Liver (tissue), 9 donors: ENCODE results near the gene CDK5. TPM values are rescaled to one million over a fixed set of nuclear protein-coding genes. Genes with fewer than 3 reads are reported as not detected.

Source experiments
- DNase-seq: peaks from one replicate; pipeline ENCODE4 v3.0.0-alpha.2; 2017; ENCODE audit warnings: low spot score
- H3K27ac ChIP-seq, 2 donors: one replicate each; pipeline ENCODE4 v1.7.0; 2013; ENCODE audit warnings: inconsistent platforms in 2 of 2, low read length in 2 of 2, control low read depth in 1 of 2, low read depth in 1 of 2, mild to moderate bottlenecking in 1 of 2
- H3K27me3 ChIP-seq, 4 donors: one replicate each; pipeline versions ENCODE4 v1.6.1 to v1.7.0; 2013; ENCODE audit warnings: low read length in 3 of 4, inconsistent platforms in 1 of 4, mild to moderate bottlenecking in 1 of 4, moderate library complexity in 1 of 4; ENCODE audit not compliant: control insufficient read depth in 4 of 4, insufficient read depth in 4 of 4
- H3K36me3 ChIP-seq, 4 donors: one replicate each; pipeline versions ENCODE4 v1.6.1 to v1.7.0; 2013; ENCODE audit warnings: low read length in 3 of 4, mild to moderate bottlenecking in 3 of 4, low read depth in 1 of 4, moderate library complexity in 1 of 4; ENCODE audit not compliant: control insufficient read depth in 4 of 4, insufficient read depth in 3 of 4
- H3K4me1 ChIP-seq, 4 donors: one replicate each; pipeline versions ENCODE4 v1.6.1 to v1.7.0; 2013; ENCODE audit warnings: low read length in 3 of 4, mild to moderate bottlenecking in 3 of 4, moderate library complexity in 1 of 4; ENCODE audit not compliant: control insufficient read depth in 4 of 4, insufficient read depth in 4 of 4
- H3K4me3 ChIP-seq, 3 donors: one replicate each; pipeline versions ENCODE4 v1.6.1 to v1.7.0; 2013; ENCODE audit warnings: low read length in 3 of 3, control low read depth in 1 of 3, low read depth in 1 of 3, mild to moderate bottlenecking in 1 of 3
- H3K9ac ChIP-seq, 2 donors: one replicate each; pipeline ENCODE4 v1.7.0; 2013; ENCODE audit warnings: low read length in 2 of 2, mild to moderate bottlenecking in 2 of 2, moderate library complexity in 2 of 2, control low read depth in 1 of 2, low read depth in 1 of 2
- H3K9me3 ChIP-seq, 4 donors: one replicate each; pipeline versions ENCODE4 v1.6.1 to v1.7.0; 2013; ENCODE audit warnings: low read length in 3 of 4; ENCODE audit not compliant: control insufficient read depth in 4 of 4
- ATF3 ChIP-seq: IDR thresholded peaks from 2 replicates; pipeline ENCODE4 v1.6.1; 2016; ENCODE audit warnings: antibody characterized with exemption
- CTCF ChIP-seq: fragments of 150-350 bp; IDR thresholded peaks from 2 replicates; pipeline ENCODE4 v1.5.1; 2017; ENCODE audit warnings: improper control_type of control experiment, low read depth, low read length; ENCODE audit not compliant: missing input control
- EGR1 ChIP-seq, 2 donors: IDR thresholded peaks; 2 replicates each; pipeline ENCODE4 v1.6.1; 2016 to 2018; ENCODE audit warnings: antibody characterized with exemption in 2 of 2, low read depth in 2 of 2
- FOXA1 ChIP-seq: IDR thresholded peaks from 2 replicates; pipeline ENCODE4 v1.6.1; 2016; ENCODE audit warnings: antibody characterized with exemption
- FOXA2 ChIP-seq: IDR thresholded peaks from 2 replicates; pipeline ENCODE4 v1.6.1; 2016; ENCODE audit warnings: antibody characterized with exemption
- GABPA ChIP-seq, 2 donors: IDR thresholded peaks in 1 of 2; conservative IDR thresholded peaks in 1 of 2; 2 replicates each; pipeline ENCODE4 v1.6.1; 2016; ENCODE audit warnings: antibody characterized with exemption in 2 of 2, mild to moderate bottlenecking in 1 of 2, moderate library complexity in 1 of 2
- HNF4A ChIP-seq, 2 donors: conservative IDR thresholded peaks; 2 replicates each; pipeline ENCODE4 v1.6.1; 2016; ENCODE audit warnings: antibody characterized with exemption in 2 of 2, mild to moderate bottlenecking in 2 of 2
- HNF4G ChIP-seq: IDR thresholded peaks from 2 replicates; pipeline ENCODE4 v1.6.1; 2016; ENCODE audit warnings: antibody characterized with exemption
- JUND ChIP-seq, 2 donors: IDR thresholded peaks; 2 replicates each; pipeline ENCODE4 v1.6.1; 2016; ENCODE audit warnings: antibody characterized with exemption in 2 of 2
- MAX ChIP-seq: IDR thresholded peaks from 2 replicates; pipeline ENCODE4 v1.6.1; 2016; ENCODE audit warnings: antibody characterized with exemption
- NR2F2 ChIP-seq: IDR thresholded peaks from 2 replicates; pipeline ENCODE4 v1.6.1; 2016; ENCODE audit warnings: antibody characterized with exemption
- RAD21 ChIP-seq, 2 donors: IDR thresholded peaks; 2 replicates each; pipeline ENCODE4 v1.6.1; 2016; ENCODE audit warnings: antibody characterized with exemption in 2 of 2, mild to moderate bottlenecking in 2 of 2
- REST ChIP-seq: IDR thresholded peaks from 2 replicates; pipeline ENCODE4 v1.6.1; 2016; ENCODE audit warnings: antibody characterized with exemption, mild to moderate bottlenecking
- RXRA ChIP-seq, 2 donors: IDR thresholded peaks; 2 replicates each; pipeline ENCODE4 v1.6.1; 2017 to 2018; ENCODE audit warnings: antibody characterized with exemption in 2 of 2, mild to moderate bottlenecking in 1 of 2
- SP1 ChIP-seq: IDR thresholded peaks from 2 replicates; pipeline ENCODE4 v1.6.1; 2018; ENCODE audit warnings: antibody characterized with exemption, mild to moderate bottlenecking
- TAF1 ChIP-seq: conservative IDR thresholded peaks from 2 replicates; pipeline ENCODE4 v1.6.1; 2016; ENCODE audit warnings: antibody characterized with exemption, mild to moderate bottlenecking
- YY1 ChIP-seq: IDR thresholded peaks from 2 replicates; pipeline ENCODE4 v1.6.1; 2016; ENCODE audit warnings: antibody characterized with exemption, mild to moderate bottlenecking
- ZBTB33 ChIP-seq: IDR thresholded peaks from 2 replicates; pipeline ENCODE4 v1.6.1; 2016; ENCODE audit warnings: antibody characterized with exemption
- WGBS: extraction: QIAGEN DNeasy Blood & Tissue Kit; methylation state at CpG from one replicate; pipeline ENCODE4 v1.1.7; 2013; 5-methylcytosine and 5-hydroxymethylcytosine counted together
- polyA plus RNA-seq, 2 donors: library from polyadenylated mRNA; stranded (reverse) in 1 of 2; unstranded in 1 of 2; fragments of 200-250 nt in 1 of 2; fragments of >200 nt in 1 of 2; fragmentation: Nextera tagmentation in 1 of 2; extraction: Ambion mirVana in 1 of 2; gene quantifications; one replicate each; pipeline versions ENCODE4 v1.2.1 to v1.2.3, GENCODE V29; 2013 to 2015
- total RNA-seq, 2 donors: library from RNA; depleted of rRNA; stranded (reverse); fragments of >200 nt; gene quantifications; one replicate each; pipeline ENCODE4 v1.2.3, GENCODE V29; 2014
- donor health status: healthy.
- donor health status: healthy.
- donor health status: healthy.
- donor health status: healthy.
- donor health status: healthy.

Gene CDK5
- total and polyA plus RNA-seq, 4 donors: 4.0 to 9.0 (median 7.4) TPM

- Histone ChIP-seq H3K36me3 (no peaks in the 10 kb centered on the region), H3K27me3 (peaks cover 0 to 2% (median 0%) of the 10 kb centered on the region in 4 donors), H3K4me3 (peak overlapping the region in 1 of 3 donors; percentile 26), H3K27ac (no peak overlapping the region), H3K4me1 (peaks cover 6 to 15% (median 10%) of the 10 kb centered on the region in 4 donors), H3K9ac (no peak overlapping the region), H3K9me3 (no peaks in the 10 kb centered on the region)
- no peak for TF ChIP-seq SP1
- no peak for TF ChIP-seq RAD21 (IDR thresholded peaks at IDR 0.05)
- no peak for TF ChIP-seq FOXA2
- no peak for TF ChIP-seq YY1
- no peak for TF ChIP-seq NR2F2
- no peak for TF ChIP-seq GABPA (IDR thresholded peaks at IDR 0.05 in 1 of 2, conservative IDR thresholded peaks at IDR 0.05 in 1 of 2)
- TF ChIP-seq EGR1 (IDR thresholded peaks at IDR 0.05; ENCODE audit: low read depth in 2 of 2): no peak
- TF ChIP-seq RXRA (IDR thresholded peaks at IDR 0.05): no peak
- TF ChIP-seq FOXA1: no peak
- no peak for TF ChIP-seq JUND (IDR thresholded peaks at IDR 0.05)
- no peak for DNase-seq
- WGBS: 14% methylated on average over 20 of the region's 20 CpGs
Observed at GRCh38 chr7:151019130-151019447, 38.6 kb downstream of the CDK5 start.

GRCh38 chr7:151018421-151019129 lies 39.1 kb downstream of the CDK5 start:
- Histone ChIP-seq H3K9ac (no peak overlapping the region), H3K4me3 (peak overlapping the region in 1 of 3 donors; percentile 26), H3K36me3 (no peaks in the 10 kb centered on the region), H3K4me1 (peaks cover 6 to 19% (median 12%) of the 10 kb centered on the region in 4 donors), H3K27me3 (peaks cover 0 to 2% (median 0%) of the 10 kb centered on the region in 4 donors), H3K9me3 (no peaks in the 10 kb centered on the region), H3K27ac (no peak overlapping the region)
- no peak for TF ChIP-seq HNF4G
- no peak for TF ChIP-seq TAF1
- no peak for TF ChIP-seq JUND (IDR thresholded peaks at IDR 0.05)
- no peak for TF ChIP-seq NR2F2
- no peak for TF ChIP-seq FOXA1
- no peak for TF ChIP-seq RXRA (IDR thresholded peaks at IDR 0.05)
- TF ChIP-seq GABPA (IDR thresholded peaks at IDR 0.05 in 1 of 2, conservative IDR thresholded peaks at IDR 0.05 in 1 of 2): no peak
- TF ChIP-seq MAX: no peak
- no peak for TF ChIP-seq YY1
- no peak for TF ChIP-seq EGR1 (IDR thresholded peaks at IDR 0.05; ENCODE audit: low read depth in 2 of 2)
- no peak for TF ChIP-seq FOXA2
- TF ChIP-seq ATF3: no peak
- TF ChIP-seq SP1: no peak
- TF ChIP-seq CTCF: no peak
- no peak for TF ChIP-seq REST
- no peak for TF ChIP-seq ZBTB33
- no peak for TF ChIP-seq RAD21 (IDR thresholded peaks at IDR 0.05)
- TF ChIP-seq HNF4A (conservative IDR thresholded peaks at IDR 0.05): no peak
- no peak for DNase-seq
- 5% methylated on average over 82 of the region's 82 CpGs for WGBS
